Astrocyte of the cerebellum (primary cell): ENCODE data around the gene CA9.

Experiments used
- DNase-seq: peaks from one replicate; pipeline ENCODE4 v3.0.0-alpha.2; 2011; ENCODE audit warnings: low read depth
- H3K4me3 ChIP-seq: 2 replicates; pipeline ENCODE4 v1.5.1; 2011; ENCODE audit warnings: mild to moderate bottlenecking, low read depth, low read length, moderate library complexity
- CTCF ChIP-seq: IDR thresholded peaks from 2 replicates; pipeline ENCODE4 v1.5.1; 2012; ENCODE audit warnings: low read length, low read depth, moderate library complexity, mild to moderate bottlenecking; ENCODE audit errors: missing control alignments
- in situ Hi-C: cut with HindIII; loops from 2 replicates; pipeline ENCODE4 v1.10.0; 2017; ENCODE audit warnings: low sequenced_read_pairs

Gene CA9

GRCh38 chr9:35688558-35689541 lies 15.1 kb downstream of the CA9 start:
- peak overlapping the region; percentile 85 for H3K4me3 ChIP-seq
- in situ Hi-C loops = no loop called here
- peak; percentile 76 for DNase-seq
- no peak for TF ChIP-seq CTCF

- peak within 1 kb of the TSS; percentile 85 for H3K4me3 ChIP-seq
- TF ChIP-seq CTCF = no peak
- in situ Hi-C loops = loop anchor here (5.0 kb wide), 1 partner anchor 38 kb away; no protein-coding TSS in a partner anchor
- DNase-seq = no peak
Observed at GRCh38 chr9:35689542-35690293, 16.0 kb downstream of the CA9 start, which contains the start of gene TPM2. Gene TPM2 (minus strand): TSS chr9:35689925. CDS start chr9:35689817, 108 bp downstream.

DNA sequence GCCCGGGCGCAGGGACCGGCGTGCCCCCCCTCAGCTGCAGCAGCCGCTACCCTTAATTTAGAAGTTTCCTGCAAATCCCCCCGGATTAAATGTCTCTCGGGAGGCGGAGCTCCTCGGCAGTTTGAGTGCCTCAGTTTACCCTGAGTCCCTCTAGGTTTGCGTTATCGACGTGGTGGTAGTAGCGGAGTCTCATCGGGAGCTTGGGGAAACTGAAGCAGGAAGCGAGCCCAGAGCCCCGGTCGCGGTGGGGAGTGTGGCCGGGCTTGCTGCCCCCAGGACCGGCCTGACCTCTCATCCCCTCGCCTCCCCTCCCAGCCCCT lies 16.5 kb downstream of the CA9 start:
- no peak for TF ChIP-seq CTCF
- no peak for DNase-seq
- H3K4me3 ChIP-seq = peak overlapping the region; percentile 85
- in situ Hi-C loops = loop anchor here (5.0 kb wide), 1 partner anchor 37 kb away; no protein-coding TSS in a partner anchor

- H3K4me3 ChIP-seq = peak overlapping the region; percentile 85
- DNase-seq = no peak
- no peak for TF ChIP-seq CTCF
- in situ Hi-C loops = loop anchor here (5.0 kb wide), 1 partner anchor 37 kb away; no protein-coding TSS in a partner anchor
Observed at GRCh38 chr9:35690614-35691333, 17.0 kb downstream of the CA9 start.

- no peak for DNase-seq
- H3K4me3 ChIP-seq = peak overlapping the region; percentile 85
- in situ Hi-C loops = loop anchor here (5.0 kb wide), 1 partner anchor 36 kb away; no protein-coding TSS in a partner anchor
- TF ChIP-seq CTCF = no peak
Observed at GRCh38 chr9:35691334-35691650, 17.6 kb downstream of the CA9 start.
